Measurements from ENCODE around the gene PIGZ. TPM values are rescaled to one million over a fixed set of nuclear protein-coding genes. Genes with fewer than 3 reads are reported as not detected.
A peak's percentile ranks its signal among the peaks of the same experiment; 100 is the strongest.

PIGZ gene
- total RNA-seq, 1 experiment from 2014 or later: 1.4 TPM

- CTCF ChIA-PET: no interaction called here
- no TSS peak for BruUV-seq (replicated peaks)
- DNase-seq (ENCODE audit: low read depth, low spot score): no peak
Observed at GRCh38 chr3:197007296-197007940, 38.8 kb upstream of the PIGZ start.

More at GRCh38 chr3:197007296-197007940, 38.8 kb upstream of the PIGZ start:
- intact Hi-C loops (cut with micrococcal nuclease): no loop called here
- Histone ChIP-seq H3K4me3 (replicated peaks in 1 of 2; ENCODE audit: low read depth in 1 of 2, low read length in 2 of 2) (no peak overlapping the region), H3K4me2 (ENCODE audit: low read length) (peak overlapping the region; percentile 37), H3K4me1 (ENCODE audit: control insufficient read depth in 1 of 2, insufficient read depth in 2 of 2, low read length in 2 of 2) (peaks cover 16 to 36% of the 10 kb centered on the region in 2 experiments; a peak in 3 of 4 replicates), H3K27me3 (ENCODE audit: insufficient read depth, low read length) (no peaks in the 10 kb centered on the region), H3K9me3 (ENCODE audit: control insufficient read depth in 1 of 2, insufficient read depth in 1 of 2, low read depth in 1 of 2, low read length in 2 of 2) (no peaks in the 10 kb centered on the region), H4K20me1 (ENCODE audit: insufficient read depth) (no peaks in the 10 kb centered on the region), H3K27ac (ENCODE audit: low read depth, low read length) (no peak overlapping the region), H3K9ac (ENCODE audit: low read length) (no peak overlapping the region), H2AFZ (ENCODE audit: low read depth, low read length, poor library complexity, severe bottlenecking) (no peak overlapping the region), H3K79me2 (ENCODE audit: insufficient read depth, low read length) (no peaks in the 10 kb centered on the region), H3K36me3 (ENCODE audit: control insufficient read depth in 1 of 2, insufficient read depth in 2 of 2, low read length in 2 of 2) (no peaks in the 10 kb centered on the region), H3K9me2 (ENCODE audit: insufficient read depth) (no peaks in the 10 kb centered on the region)
- POLR2A ChIA-PET: no interaction called here
- TF ChIP-seq POLR2AphosphoS5 (IDR thresholded peaks at IDR 0.05; ENCODE audit: low read depth, low read length) (0 out of 2 replicates have a peak, but pooled peaks have one; percentile 9), RAD21 (IDR thresholded peaks at IDR 0.05; ENCODE audit: low read depth) (no peak), POLR2A (IDR thresholded peaks at IDR 0.05; ENCODE audit: borderline replicate concordance, extremely low read depth, insufficient read depth, insufficient read length) (no peak), TCF7L2 (IDR thresholded peaks at IDR 0.05; ENCODE audit: borderline replicate concordance, extremely low read depth, insufficient read depth, insufficient read length) (peak; percentile 61), CTCF (IDR thresholded peaks at IDR 0.05 in 2 of 3, conservative IDR thresholded peaks at IDR 0.05 in 1 of 3; ENCODE audit: borderline replicate concordance in 1 of 3, insufficient read depth in 1 of 3, low read depth in 2 of 3, low read length in 2 of 3) (no peak), ZNF274 (IDR thresholded peaks at IDR 0.05; ENCODE audit: low read depth, low read length) (no peak), FOSL1 (IDR thresholded peaks at IDR 0.05; ENCODE audit: low read depth) (no peak), EGR1 (IDR thresholded peaks at IDR 0.05; ENCODE audit: low read depth) (no peak), SIN3A (IDR thresholded peaks at IDR 0.05; ENCODE audit: low read depth) (no peak), JUND (IDR thresholded peaks at IDR 0.05) (no peak), CEBPB (IDR thresholded peaks at IDR 0.05; ENCODE audit: low read depth) (no peak), REST (IDR thresholded peaks at IDR 0.05; ENCODE audit: low read depth) (no peak), EZH2 (IDR thresholded peaks at IDR 0.05) (no peak)
- no peak for ATAC-seq
- RAD21 ChIA-PET (ENCODE audit: low non-redundant PET in 1 of 2, low total read pairs in 2 of 2, uncharacterized antibody in 2 of 2, unreplicated experiment in 2 of 2): no interaction called here

Data from HCT116 (cell line).